HEK293 (cell line): ENCODE measurements around the gene SRBD1.

Experiments used
- ZNF19 ChIP-seq: fragments of 450-650 bp; formaldehyde crosslinking; IDR thresholded peaks from 2 replicates; pipeline ENCODE4; 2016; ENCODE audit warnings: missing biosample characterization, missing genetic modification characterization, low read depth
- ZNF2 ChIP-seq: fragments of 450-650 bp; formaldehyde crosslinking; IDR thresholded peaks from 2 replicates; pipeline ENCODE4 v1.5.1; 2016; ENCODE audit warnings: missing biosample characterization, missing genetic modification characterization
- ZNF404 ChIP-seq: fragments of 450-650 bp; formaldehyde crosslinking; IDR thresholded peaks from 2 replicates; pipeline ENCODE4 v1.5.1; 2017; ENCODE audit warnings: missing biosample characterization, missing genetic modification characterization
- TF ChIP-seq, protein P1 (sequence below): fragments of 450-650 bp; formaldehyde crosslinking; IDR thresholded peaks from 2 replicates; pipeline ENCODE4 v1.5.1; 2016; ENCODE audit warnings: missing biosample characterization, missing genetic modification characterization
- TF ChIP-seq, protein P2 (sequence below): fragments of 450-650 bp; formaldehyde crosslinking; IDR thresholded peaks from 2 replicates; pipeline ENCODE4 v1.5.1; 2017; ENCODE audit warnings: missing biosample characterization, missing genetic modification characterization
- TF ChIP-seq, protein P3 (sequence below): fragments of 450-650 bp; formaldehyde crosslinking; IDR thresholded peaks from 2 replicates; pipeline ENCODE4 v1.5.1; 2017; ENCODE audit warnings: missing biosample characterization, missing genetic modification characterization

DNA sequence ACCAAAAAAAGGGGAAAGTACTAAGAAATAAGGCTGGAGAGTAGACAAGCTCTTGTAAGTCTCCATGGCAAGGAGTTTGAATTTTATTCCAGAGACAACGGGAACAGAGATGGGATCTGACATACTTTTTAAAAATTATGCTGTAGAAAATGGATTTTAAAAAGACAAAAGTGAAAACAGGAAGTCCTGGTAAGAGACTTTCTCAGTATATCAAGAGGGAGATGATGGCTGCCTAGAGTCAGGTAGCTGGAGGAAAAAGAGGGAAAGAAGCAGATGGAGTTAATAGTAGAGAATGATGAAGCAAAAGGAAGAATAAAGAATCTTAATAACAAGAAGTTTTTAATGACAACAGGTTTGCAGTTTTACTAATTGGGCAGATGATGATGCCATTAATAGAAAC, 168.1 kb downstream of the SRBD1 start:
- TF ChIP-seq, protein P1, sequence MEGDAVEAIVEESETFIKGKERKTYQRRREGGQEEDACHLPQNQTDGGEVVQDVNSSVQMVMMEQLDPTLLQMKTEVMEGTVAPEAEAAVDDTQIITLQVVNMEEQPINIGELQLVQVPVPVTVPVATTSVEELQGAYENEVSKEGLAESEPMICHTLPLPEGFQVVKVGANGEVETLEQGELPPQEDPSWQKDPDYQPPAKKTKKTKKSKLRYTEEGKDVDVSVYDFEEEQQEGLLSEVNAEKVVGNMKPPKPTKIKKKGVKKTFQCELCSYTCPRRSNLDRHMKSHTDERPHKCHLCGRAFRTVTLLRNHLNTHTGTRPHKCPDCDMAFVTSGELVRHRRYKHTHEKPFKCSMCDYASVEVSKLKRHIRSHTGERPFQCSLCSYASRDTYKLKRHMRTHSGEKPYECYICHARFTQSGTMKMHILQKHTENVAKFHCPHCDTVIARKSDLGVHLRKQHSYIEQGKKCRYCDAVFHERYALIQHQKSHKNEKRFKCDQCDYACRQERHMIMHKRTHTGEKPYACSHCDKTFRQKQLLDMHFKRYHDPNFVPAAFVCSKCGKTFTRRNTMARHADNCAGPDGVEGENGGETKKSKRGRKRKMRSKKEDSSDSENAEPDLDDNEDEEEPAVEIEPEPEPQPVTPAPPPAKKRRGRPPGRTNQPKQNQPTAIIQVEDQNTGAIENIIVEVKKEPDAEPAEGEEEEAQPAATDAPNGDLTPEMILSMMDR, result no peak
- TF ChIP-seq, protein P2, sequence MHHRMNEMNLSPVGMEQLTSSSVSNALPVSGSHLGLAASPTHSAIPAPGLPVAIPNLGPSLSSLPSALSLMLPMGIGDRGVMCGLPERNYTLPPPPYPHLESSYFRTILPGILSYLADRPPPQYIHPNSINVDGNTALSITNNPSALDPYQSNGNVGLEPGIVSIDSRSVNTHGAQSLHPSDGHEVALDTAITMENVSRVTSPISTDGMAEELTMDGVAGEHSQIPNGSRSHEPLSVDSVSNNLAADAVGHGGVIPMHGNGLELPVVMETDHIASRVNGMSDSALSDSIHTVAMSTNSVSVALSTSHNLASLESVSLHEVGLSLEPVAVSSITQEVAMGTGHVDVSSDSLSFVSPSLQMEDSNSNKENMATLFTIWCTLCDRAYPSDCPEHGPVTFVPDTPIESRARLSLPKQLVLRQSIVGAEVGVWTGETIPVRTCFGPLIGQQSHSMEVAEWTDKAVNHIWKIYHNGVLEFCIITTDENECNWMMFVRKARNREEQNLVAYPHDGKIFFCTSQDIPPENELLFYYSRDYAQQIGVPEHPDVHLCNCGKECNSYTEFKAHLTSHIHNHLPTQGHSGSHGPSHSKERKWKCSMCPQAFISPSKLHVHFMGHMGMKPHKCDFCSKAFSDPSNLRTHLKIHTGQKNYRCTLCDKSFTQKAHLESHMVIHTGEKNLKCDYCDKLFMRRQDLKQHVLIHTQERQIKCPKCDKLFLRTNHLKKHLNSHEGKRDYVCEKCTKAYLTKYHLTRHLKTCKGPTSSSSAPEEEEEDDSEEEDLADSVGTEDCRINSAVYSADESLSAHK (tag by site-specific recombination), result no peak
- no peak for TF ChIP-seq ZNF404
- TF ChIP-seq ZNF2 (tag by site-specific recombination), result no peak
- TF ChIP-seq, protein P3, sequence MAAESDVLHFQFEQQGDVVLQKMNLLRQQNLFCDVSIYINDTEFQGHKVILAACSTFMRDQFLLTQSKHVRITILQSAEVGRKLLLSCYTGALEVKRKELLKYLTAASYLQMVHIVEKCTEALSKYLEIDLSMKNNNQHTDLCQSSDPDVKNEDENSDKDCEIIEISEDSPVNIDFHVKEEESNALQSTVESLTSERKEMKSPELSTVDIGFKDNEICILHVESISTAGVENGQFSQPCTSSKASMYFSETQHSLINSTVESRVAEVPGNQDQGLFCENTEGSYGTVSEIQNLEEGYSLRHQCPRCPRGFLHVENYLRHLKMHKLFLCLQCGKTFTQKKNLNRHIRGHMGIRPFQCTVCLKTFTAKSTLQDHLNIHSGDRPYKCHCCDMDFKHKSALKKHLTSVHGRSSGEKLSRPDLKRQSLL, result no peak
- no peak for TF ChIP-seq ZNF19 (tag by site-specific recombination)
